HG03342 (cell line): ENCODE results near the gene PTH.

Experiments
- ATAC-seq: cut with Tn5 transposase; IDR thresholded peaks from one replicate; pipeline ENCODE4 v1.9.1; 2021; ENCODE audit warnings: mild to moderate bottlenecking, moderate library complexity; ENCODE audit not compliant: unreplicated experiment

The PTH gene

DNA sequence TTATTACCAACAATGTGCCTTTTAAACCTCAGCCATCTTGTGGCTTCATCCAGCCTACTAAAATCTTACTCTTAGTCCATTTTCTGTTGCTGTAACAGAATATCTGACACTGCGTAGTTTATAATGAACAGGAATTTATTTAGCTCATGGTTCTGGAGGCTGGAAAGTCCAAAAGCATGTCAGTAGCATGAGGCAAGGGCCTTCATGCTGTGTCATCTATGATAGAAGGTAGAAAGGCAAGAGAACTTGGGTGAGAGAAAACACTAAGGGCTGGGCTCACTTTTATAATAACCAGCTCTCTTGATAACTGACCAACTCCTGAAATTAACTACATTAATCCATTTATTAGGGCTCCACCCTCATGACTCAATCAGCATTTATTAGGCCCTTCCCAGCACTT is 46.3 kb downstream of the PTH start:
- ATAC-seq: no peak

DNA sequence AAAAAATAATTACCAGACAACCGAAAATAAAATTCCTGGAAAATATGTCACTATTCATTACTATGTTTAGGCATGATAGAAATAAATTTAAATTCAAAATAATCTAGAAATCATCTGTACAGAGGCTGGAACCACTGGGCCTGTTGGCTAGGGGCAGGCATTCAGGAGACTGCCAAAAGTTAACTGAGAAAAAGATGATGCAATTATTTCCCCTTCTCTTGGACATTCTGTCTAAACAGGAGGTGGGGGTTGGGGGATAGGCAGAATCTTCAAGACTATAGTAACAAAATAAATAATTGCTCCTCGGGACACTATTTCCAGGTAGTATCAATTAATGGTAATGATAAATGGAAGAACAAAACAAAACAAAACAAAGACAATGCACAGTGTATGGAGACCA is 46.9 kb downstream of the PTH start:
- ATAC-seq: no peak

- ATAC-seq: no peak
These were observed 49.4 kb downstream of the PTH start for GRCh38 chr11:13446444-13446843.

DNA sequence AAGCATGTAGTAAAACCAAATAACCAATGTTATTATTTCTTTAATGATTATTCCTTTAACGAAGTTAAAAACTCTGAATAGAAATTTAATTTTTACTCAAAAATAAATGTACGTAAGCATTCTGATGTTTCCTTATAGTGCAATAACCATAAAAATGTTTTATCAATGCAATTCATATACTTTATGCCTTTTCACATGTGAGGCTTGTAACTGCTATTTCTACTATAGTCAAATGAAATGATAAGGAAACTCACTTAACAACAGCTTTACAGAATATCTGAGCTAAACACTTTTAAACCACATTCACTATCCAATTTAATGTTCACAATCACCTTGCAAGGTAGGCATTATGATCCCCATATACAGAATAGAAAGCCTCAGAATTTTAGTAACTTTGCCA is 50.2 kb downstream of the PTH start:
- no peak for ATAC-seq
